AG04449 (cell line): ENCODE measurements around the gene THEM4.
"Not testable (repeated sequence)": the region's sequence is repeated elsewhere in the genome, so short reads cannot be mapped to it uniquely, and the experiment has no call there.

ENCODE experiments used
- CTCF ChIA-PET: fragments of 350-600 bp; formaldehyde crosslinking; extraction: SDS; loops from one replicate; lab custom pipeline; 2021; ENCODE audit warnings: antibody characterized with exemption; lab: Yijun Ruan, JAX
- POLR2A ChIA-PET: fragments of 400-600, 350-600 bp; formaldehyde crosslinking; extraction: SDS; loops from one replicate; lab custom pipeline; 2020; ENCODE audit warnings: antibody characterized with exemption, inconsistent platforms; lab: Yijun Ruan, JAX
- DNase-seq: peaks from one replicate; pipeline ENCODE4 v3.0.0-alpha.2; 2010; ENCODE audit warnings: low read depth, low spot score
- H3K4me3 ChIP-seq: 2 replicates; pipeline ENCODE4 v1.5.1; 2011; ENCODE audit warnings: low read depth, mild to moderate bottlenecking, control low read depth, low read length
- TF ChIP-seq, protein P1 (sequence below): IDR thresholded peaks from one replicate; pipeline ENCODE4 v1.5.1; 2011; ENCODE audit warnings: mild to moderate bottlenecking, moderate library complexity, low read length, control low read depth, inconsistent platforms; ENCODE audit not compliant: insufficient read depth; ENCODE audit errors: missing control alignments

Gene THEM4

DNA sequence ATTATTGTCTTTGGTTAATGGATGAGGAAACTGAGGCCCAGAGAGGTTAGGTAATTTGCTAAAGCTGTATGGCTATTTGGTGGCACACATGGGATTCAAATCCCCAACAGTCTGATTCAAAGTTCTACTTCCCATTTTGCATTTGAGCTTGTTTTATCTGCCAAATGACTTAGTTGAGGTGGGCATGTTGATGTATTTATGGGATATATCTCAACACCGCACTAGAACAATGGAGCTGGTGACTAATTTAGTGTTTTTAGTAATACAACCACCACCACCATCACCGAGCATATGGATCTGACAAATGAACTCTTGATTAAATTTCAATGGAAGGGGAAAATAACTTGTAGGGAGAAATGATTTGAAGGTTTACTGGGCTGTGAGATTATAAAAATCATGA, 26.8 kb downstream of the THEM4 start:
- ChIA-PET CTCF (interaction anchor here (0.6 to 2.0 kb wide), 6 partner anchors 9 to 131 kb away, joined by 3 to 8 read pairs (median 3); no protein-coding TSS in a partner anchor), POLR2A (no interaction called here)
- TF ChIP-seq, protein P1, sequence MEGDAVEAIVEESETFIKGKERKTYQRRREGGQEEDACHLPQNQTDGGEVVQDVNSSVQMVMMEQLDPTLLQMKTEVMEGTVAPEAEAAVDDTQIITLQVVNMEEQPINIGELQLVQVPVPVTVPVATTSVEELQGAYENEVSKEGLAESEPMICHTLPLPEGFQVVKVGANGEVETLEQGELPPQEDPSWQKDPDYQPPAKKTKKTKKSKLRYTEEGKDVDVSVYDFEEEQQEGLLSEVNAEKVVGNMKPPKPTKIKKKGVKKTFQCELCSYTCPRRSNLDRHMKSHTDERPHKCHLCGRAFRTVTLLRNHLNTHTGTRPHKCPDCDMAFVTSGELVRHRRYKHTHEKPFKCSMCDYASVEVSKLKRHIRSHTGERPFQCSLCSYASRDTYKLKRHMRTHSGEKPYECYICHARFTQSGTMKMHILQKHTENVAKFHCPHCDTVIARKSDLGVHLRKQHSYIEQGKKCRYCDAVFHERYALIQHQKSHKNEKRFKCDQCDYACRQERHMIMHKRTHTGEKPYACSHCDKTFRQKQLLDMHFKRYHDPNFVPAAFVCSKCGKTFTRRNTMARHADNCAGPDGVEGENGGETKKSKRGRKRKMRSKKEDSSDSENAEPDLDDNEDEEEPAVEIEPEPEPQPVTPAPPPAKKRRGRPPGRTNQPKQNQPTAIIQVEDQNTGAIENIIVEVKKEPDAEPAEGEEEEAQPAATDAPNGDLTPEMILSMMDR: no peak
- H3K4me3 ChIP-seq: no peak overlapping the region
- DNase-seq: no peak

DNA sequence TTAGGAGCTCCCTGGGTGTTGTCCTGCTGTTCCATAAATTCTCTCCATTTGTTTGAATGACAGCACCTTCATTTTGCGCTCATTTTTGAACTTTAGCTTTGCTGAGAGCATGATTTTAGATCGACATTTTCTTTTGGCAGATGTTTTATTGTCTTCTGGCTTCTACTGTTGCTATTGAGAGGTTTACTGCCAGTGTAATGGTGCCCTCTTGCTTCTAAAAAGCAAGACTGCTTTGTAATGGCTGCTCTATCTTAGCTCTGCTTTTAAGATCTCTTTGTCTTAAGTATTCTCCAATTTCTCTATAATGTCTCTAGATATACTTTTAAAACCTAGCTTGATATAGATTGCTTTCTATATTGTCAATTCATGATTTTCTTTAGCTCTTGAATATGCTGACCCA, 27.8 kb downstream of the THEM4 start:
- TF ChIP-seq, protein P1: no peak
- ChIA-PET POLR2A (no interaction called here), CTCF (interaction anchor here (0.8 to 2.0 kb wide), 5 partner anchors 10 to 132 kb away, joined by 3 to 8 read pairs (median 4); partner anchors contain the start of gene THEM4)
- no peak overlapping the region for H3K4me3 ChIP-seq
- DNase-seq: no peak

DNA sequence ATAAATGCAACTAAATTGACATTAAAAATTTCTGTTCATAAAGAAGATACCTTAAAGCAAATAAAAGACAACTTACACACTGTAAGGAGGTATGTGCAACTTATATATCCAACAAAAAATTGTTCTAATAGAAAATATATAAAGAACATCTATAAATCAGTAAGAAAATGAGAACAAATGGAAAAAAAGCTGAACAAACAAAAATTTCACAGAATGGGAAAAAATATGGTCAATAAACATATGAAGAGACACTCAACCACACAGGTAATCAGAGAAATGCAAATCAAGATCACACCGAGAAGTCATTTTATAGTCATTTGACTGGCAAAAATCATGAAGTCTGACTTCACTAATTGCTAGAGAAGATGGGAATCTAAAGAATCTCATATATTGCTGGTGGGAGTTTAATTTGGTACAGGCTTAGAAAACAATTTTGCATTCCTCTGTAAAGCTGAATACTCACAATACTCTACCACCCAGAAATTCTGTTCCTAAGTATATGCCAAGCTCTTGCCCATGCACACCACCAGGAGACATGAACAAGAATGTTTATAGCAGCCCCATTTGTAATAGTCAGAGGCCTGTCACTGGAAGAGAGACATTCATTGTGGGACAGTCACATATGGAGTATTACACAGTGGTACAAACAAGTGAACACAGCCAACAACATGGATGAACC, 33.8 kb downstream of the THEM4 start:
- TF ChIP-seq, protein P1: no peak
- DNase-seq: no peak
- CTCF ChIA-PET: no interaction called here
- POLR2A ChIA-PET: no interaction called here
- H3K4me3 ChIP-seq: no peak overlapping the region

DNA sequence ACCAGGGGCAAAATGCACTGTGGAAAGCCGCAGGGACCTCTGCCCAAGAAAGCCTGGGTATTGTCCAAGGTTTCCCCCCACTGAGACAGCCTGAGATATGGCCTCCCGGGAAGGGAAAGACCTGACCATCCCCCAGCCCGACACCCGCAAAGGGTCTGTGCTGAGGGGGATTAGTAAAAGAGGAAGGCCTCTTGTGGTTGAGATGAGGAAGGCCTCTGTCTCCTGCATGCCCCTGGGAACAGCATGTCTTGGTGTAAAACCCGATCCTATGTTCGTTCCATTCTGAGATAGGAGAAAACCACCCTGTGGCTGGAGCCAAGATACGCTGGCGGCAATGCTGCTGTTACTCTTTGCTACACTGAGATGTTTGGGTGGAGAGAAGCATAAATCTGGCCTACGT, 36.5 kb downstream of the THEM4 start:
- CTCF ChIA-PET, DNase-seq: not testable (repeated sequence)

DNA sequence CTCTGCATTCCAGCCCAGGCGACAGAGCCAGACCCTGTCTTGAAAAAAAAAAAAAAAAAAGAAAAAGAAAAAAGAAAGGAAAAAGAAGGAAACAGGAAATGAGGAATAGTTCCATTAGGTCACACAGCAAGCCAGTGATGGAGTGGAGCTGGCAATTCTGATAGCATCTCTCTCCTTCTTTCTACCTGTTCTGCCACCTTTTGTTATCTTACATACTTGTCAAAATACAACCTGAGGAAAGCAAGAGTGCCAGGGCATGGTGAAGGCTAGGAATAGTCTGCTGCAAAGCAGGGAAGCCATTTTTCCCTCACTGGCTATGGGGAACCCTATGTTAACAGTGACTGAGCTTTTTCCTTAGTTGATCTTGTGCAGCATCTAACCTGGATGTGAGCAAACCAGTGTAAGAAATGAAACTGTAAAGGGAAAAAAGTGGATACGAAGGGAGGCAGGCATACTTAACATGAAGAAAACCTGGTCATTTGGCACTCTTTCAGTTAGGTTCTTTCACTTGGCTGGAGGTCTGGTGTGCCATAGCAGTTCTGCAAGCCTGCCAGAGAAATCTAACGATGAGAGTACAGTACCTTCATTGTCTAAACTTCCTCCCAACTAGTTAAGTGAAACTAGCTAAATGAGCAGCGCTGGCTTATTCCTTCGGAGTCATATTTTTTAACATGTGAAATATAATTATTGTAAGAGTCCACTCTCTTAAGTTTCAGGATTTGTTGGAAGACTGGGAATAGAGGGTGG, 37.9 kb downstream of the THEM4 start:
- H3K4me3 ChIP-seq: no peak overlapping the region
- ChIA-PET CTCF (interaction anchor here (0.9 kb wide), 1 partner anchor 11 kb away, joined by 3 read pairs; no protein-coding TSS in a partner anchor), POLR2A (no interaction called here)
- no peak for DNase-seq
- TF ChIP-seq, protein P1: no peak

More for the DNA sequence above, 36.5 kb downstream of the THEM4 start:
- POLR2A ChIA-PET, H3K4me3 ChIP-seq: not testable (repeated sequence)

DNA sequence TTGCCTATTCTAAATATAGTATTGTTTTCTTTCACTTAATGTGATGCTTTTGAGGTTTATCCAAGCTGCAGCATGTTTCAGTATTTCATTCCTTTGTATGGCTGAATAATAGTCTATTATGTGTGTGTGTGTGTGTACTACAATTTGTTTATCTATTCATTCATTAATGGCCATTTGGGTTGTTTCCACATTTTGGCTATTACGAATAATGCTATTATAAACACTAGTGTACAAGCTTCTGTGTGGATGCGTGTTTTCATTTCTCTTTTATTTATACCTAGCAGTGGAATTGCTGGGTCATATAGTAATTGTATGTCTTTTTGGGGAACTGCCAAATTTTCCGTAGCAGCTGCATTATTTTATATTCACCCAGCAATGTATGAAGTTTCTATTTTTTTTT, 40.8 kb downstream of the THEM4 start:
- TF ChIP-seq, protein P1: no peak

More for the DNA sequence above, 40.8 kb downstream of the THEM4 start:
- POLR2A ChIA-PET: no interaction called here
- CTCF ChIA-PET: no interaction called here
- no peak overlapping the region for H3K4me3 ChIP-seq
- DNase-seq: no peak
